ENCODE data around the gene CDKN1B. TPM values are rescaled to one million over a fixed set of nuclear protein-coding genes. Genes with fewer than 3 reads are reported as not detected.

Gene CDKN1B
- total RNA-seq, 1 donor from 2014 or later, result 57.7 TPM

DNA sequence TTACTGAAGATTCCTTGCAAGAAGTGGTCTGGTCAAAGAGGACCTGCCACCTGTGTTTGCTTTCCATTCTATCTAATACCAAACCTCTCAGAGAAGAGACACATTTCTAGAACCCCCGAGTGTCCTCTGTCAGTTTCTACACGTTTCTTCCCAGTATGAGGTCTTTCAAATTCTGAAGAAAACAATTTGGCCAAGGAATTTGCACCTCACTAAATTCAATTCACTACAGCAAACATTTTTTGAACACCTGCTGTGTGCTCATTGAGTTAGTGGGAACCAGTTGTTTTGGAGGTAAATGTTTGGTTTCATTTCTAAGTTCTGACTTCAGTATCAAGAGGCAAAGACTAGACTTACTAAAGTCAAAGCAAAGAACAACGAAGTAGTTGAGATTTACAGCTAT, 40.6 kb upstream of the CDKN1B start:
- H3K4me1 ChIP-seq, result no peaks in the 10 kb centered on the region
- DNase-seq, result no peak
- H3K27me3 ChIP-seq (ENCODE audit: low read depth), result no peaks in the 10 kb centered on the region
- no peak overlapping the region for H3K4me3 ChIP-seq
- intact Hi-C loops (cut with DNase I), result no loop called here
- TF ChIP-seq, protein P1, sequence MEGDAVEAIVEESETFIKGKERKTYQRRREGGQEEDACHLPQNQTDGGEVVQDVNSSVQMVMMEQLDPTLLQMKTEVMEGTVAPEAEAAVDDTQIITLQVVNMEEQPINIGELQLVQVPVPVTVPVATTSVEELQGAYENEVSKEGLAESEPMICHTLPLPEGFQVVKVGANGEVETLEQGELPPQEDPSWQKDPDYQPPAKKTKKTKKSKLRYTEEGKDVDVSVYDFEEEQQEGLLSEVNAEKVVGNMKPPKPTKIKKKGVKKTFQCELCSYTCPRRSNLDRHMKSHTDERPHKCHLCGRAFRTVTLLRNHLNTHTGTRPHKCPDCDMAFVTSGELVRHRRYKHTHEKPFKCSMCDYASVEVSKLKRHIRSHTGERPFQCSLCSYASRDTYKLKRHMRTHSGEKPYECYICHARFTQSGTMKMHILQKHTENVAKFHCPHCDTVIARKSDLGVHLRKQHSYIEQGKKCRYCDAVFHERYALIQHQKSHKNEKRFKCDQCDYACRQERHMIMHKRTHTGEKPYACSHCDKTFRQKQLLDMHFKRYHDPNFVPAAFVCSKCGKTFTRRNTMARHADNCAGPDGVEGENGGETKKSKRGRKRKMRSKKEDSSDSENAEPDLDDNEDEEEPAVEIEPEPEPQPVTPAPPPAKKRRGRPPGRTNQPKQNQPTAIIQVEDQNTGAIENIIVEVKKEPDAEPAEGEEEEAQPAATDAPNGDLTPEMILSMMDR (IDR thresholded peaks at IDR 0.05), result no peak
- H3K27ac ChIP-seq, result no peak overlapping the region
- H3K36me3 ChIP-seq, result no peaks in the 10 kb centered on the region
- no peak for ATAC-seq
- no peaks in the 10 kb centered on the region for H3K9me3 ChIP-seq

DNA sequence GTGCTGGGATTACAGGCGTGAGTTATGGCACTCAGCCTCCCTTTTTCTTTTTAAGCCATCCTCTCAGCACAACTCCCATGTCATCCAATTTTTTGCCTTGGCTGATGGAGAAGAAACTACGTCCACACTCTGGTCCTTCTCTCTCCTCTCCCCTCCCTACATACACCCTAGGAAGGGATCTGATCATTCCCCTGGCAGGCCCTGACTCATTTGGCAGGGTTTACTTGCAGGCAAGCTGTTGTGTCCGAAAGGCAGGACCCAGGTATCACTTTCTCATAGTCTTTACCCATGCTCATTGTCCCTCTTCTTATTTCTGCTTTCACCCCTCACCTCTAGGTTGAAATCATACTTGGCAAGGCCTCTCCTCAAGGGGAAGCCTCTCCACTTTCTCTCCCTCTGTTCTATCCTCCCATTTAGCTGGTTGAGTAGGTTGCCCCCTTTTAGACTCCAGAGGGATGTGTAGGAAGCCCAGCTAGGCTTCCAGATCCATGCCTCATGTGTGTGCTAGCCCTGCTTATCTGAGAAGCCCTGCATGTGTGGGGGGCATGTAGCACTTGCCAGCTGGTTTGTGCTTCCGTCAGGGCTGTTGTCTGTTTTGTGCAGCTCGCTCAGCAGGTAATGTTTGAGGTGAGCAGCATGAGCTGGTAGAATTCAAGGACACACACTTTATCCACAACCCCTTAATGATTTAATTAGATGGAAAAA, 36.0 kb upstream of the CDKN1B start:
- intact Hi-C loops (cut with DNase I), result no loop called here
- TF ChIP-seq, protein P1 (IDR thresholded peaks at IDR 0.05), result no peak
- Histone ChIP-seq H3K27ac (no peak overlapping the region), H3K36me3 (no peaks in the 10 kb centered on the region), H3K4me3 (no peak overlapping the region), H3K4me1 (peaks cover 7% of the 10 kb centered on the region), H3K9me3 (no peaks in the 10 kb centered on the region), H3K27me3 (ENCODE audit: low read depth) (no peaks in the 10 kb centered on the region)
- no peak for ATAC-seq
- DNase-seq, result no peak

DNA sequence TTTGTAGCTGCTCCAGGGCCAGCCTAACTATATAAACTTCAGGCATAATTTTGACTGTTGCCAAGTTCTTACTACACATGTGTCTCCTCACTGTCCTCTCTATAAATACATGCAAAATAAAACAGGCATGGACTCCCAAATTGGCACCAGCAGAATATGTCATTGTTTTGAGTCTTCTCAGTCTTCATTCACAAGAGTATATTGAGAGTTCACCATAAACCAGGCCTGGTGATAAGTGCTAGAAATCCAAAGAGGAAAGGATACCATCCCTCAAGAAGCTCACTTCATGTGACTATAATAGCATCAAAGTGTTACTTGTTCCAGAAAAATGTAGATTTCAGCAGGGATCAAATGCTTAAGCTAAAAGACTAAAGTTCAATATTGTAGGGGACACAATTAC, 34.9 kb upstream of the CDKN1B start:
- TF ChIP-seq, protein P1 (IDR thresholded peaks at IDR 0.05), result no peak
- no peaks in the 10 kb centered on the region for H3K27me3 ChIP-seq (ENCODE audit: low read depth)
- intact Hi-C loops (cut with DNase I), result no loop called here
- peaks cover 7% of the 10 kb centered on the region for H3K4me1 ChIP-seq
- DNase-seq, result no peak
- H3K27ac ChIP-seq, result no peak overlapping the region
- no peak for ATAC-seq
- H3K4me3 ChIP-seq, result no peak overlapping the region
- H3K36me3 ChIP-seq, result no peaks in the 10 kb centered on the region
- no peaks in the 10 kb centered on the region for H3K9me3 ChIP-seq

DNA sequence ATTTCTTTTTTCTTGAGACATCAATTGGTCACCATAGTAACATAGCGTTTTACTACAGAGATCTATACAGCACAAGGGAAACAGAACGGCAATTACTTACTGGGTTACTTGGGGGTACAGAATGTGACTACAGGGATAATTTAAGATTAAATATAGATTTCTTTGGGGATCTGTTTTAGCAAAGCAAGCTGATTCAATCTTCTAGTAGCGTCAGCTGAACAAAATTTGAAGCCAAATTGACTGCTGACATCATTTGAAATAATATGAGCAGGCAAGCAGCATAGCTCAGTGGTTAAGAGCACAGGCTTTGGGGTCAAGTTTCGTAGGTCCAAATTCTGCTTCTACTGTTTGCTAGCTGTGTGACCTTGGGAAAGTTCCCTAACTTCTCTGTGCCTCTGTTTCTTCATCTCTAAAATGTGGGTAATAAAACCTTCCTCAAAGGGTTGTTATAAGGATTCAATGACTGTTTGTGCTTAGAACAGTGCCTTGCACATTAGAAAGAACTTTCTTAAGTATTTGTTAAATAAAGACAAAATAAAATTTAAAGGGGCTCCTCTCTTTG, 34.0 kb upstream of the CDKN1B start:
- TF ChIP-seq, protein P1 (IDR thresholded peaks at IDR 0.05), result no peak
- intact Hi-C loops (cut with DNase I), result no loop called here
- H3K27ac ChIP-seq, result no peak overlapping the region
- no peaks in the 10 kb centered on the region for H3K36me3 ChIP-seq
- ATAC-seq (no peak), DNase-seq (no peak)
- no peaks in the 10 kb centered on the region for H3K27me3 ChIP-seq (ENCODE audit: low read depth)
- peaks cover 7% of the 10 kb centered on the region for H3K4me1 ChIP-seq
- H3K9me3 ChIP-seq, result no peaks in the 10 kb centered on the region
- H3K4me3 ChIP-seq, result no peak overlapping the region

DNA sequence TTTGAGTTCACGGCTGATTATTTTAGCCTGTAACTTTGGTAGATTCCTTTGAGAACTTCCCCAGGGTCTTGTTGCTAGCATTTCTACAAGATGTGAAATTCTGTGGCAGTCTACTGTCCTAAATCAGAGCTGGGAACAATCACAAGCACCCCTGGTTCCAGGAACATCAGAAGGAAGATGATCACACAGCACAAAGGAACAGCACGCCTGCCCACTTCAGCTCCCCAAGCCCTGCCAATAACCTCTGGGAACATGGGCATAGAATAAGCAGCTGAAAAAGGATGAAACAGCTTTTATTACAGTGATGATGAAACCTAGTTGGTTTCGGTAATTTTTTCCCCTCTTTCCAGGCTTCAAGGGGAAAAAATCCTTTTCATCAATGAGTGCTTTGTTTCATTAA, 33.4 kb upstream of the CDKN1B start:
- Histone ChIP-seq H3K27me3 (ENCODE audit: low read depth) (no peaks in the 10 kb centered on the region), H3K36me3 (no peaks in the 10 kb centered on the region), H3K4me3 (no peak overlapping the region), H3K4me1 (peaks cover 7% of the 10 kb centered on the region), H3K9me3 (no peaks in the 10 kb centered on the region), H3K27ac (no peak overlapping the region)
- no peak for ATAC-seq
- no peak for DNase-seq
- TF ChIP-seq, protein P1 (IDR thresholded peaks at IDR 0.05), result no peak
- intact Hi-C loops (cut with DNase I), result no loop called here

Measured in lower lobe of right lung (tissue), 2 donors.